ENCODE data around the gene RUNX3.
"Not testable (repeated sequence)": the region's sequence is repeated elsewhere in the genome, so short reads cannot be mapped to it uniquely, and the experiment has no call there.

RUNX3 gene

DNA sequence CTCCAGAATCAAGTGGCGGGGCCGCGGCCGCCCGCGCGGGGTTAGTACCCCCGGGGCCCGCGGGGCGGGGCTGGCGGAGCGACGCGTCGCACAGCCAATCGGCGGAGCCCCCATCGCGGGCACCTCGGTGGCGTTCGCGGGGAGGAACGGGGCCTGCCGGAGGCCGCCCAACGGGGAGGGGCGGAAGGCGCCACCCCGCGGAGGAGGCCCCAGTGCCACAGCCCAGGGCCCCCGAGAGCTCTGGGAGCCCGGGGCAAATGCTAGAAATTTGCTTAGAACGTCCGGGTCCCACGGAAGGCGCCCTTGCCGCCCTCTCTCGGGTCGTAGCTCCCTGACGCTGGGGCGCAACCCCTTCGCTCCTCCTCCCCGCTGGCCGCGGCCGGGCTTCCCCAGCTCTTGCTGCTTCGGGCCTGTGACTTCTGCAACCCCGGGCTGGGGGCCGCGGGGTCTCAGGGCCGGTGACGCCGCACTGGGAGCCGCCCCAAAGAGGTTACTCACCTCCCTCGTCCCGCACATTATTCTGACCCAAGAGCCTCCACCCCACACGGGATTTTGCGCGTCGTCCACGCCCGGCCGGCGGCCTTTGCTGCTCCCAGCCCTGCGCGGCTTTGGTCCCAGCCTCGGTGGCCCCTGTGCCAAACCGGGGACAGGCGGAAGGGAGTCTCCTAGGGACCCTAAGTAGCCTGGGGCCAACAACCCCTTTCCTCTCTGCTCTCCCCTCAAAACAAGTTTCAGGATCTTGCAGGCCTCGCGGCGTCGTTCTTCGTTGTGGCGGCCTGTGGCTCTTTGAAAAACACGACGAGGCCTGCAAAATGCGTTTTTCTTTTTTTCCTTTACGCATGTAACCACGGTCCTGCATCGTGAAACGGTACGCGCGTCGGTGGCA, at the start of gene RUNX3:
TSS of gene RUNX3 (minus strand) at position 17 of the 886 bp plus-strand sequence. CDS start 408 bp downstream, outside the sequence.
- no peak for DNase-seq (ENCODE audit: low spot score)

DNA sequence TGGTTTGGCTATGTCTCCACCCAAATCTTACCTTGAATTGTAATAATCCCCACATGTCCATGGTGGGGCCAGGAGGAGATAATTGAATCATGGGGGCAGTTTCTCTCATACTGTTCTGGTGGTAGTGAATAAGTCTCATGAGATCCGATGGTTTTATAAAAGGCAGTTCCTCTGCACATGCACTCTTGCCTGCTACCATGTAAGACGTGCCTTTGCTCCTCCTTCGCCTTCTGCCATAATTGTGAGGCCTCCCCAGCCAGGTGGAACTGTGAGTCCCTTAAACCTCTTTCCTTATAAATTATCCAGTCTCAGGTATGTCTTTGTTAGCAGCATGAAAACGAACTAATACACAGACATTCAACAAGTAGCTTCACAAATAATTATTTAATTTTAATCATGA, 49.2 kb upstream of the RUNX3 start:
- DNase-seq (ENCODE audit: low spot score): not testable (repeated sequence)

DNA sequence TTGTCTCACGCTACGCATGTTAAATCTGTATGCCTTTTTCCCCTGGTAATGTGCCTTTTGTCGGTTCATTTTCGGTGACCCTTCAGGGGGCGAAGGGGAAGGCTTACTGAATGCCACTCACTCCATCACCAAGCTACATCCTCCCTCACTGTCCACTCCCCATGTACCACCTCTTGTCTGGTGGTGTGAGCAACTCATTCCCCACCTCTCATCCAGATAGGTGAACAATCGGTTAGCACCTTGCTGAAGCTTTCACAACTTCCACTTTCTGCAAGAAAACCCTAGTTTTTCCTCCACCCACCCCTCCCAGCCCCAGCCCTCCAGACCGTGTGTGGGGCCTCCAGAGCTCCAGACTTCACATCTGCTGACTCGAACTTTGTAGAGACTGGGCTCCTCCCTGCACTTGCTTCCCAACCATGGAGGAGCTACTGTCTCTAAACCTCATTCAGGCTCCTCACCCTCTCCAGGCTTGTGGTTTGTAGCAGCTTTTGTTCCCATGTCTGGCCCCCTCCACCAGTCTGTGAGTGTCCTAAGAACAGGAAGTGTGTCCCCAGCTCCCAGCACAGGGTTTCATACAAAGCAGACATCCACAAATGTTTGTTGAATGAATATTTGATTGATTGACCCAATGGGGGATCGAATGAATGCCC, 48.4 kb upstream of the RUNX3 start:
- no peak for DNase-seq (ENCODE audit: low spot score)

GRCh38 chr1:24975391-24975790, 45.3 kb upstream of the RUNX3 start:
- no peak for DNase-seq (ENCODE audit: low spot score)

GRCh38 chr1:24973315-24973714, 43.2 kb upstream of the RUNX3 start:
- DNase-seq (ENCODE audit: low spot score): no peak

- DNase-seq (ENCODE audit: low spot score): no peak
Measured at GRCh38 chr1:24972915-24973242, 42.8 kb upstream of the RUNX3 start.

GRCh38 chr1:24972221-24972914, 42.3 kb upstream of the RUNX3 start:
- DNase-seq (ENCODE audit: low spot score): no peak

- no peak for DNase-seq (ENCODE audit: low spot score)
Measured at GRCh38 chr1:24970926-24971875, 41.1 kb upstream of the RUNX3 start.

DNA sequence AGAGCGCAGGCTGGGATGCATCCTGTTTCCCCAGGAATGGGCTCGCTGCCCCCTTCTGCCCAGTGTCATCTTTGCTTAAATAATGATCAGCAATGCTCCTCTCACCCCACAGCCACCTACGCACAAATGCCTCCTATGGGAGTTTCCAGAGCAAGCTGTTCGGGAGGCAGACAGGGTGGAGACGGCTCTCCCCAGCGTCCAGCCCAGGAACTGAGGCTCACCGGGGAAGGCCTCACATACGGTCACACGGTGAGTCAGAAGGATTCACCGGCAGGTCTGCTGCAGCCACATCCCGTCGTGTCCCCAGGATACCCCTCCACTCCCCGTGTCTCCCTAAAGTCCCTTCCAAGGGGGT, 40.3 kb upstream of the RUNX3 start:
- DNase-seq (ENCODE audit: low spot score): no peak

GRCh38 chr1:24969596-24970398, 39.7 kb upstream of the RUNX3 start:
- DNase-seq (ENCODE audit: low spot score): no peak

GRCh38 chr1:24968941-24969585, 39.0 kb upstream of the RUNX3 start:
- no peak for DNase-seq (ENCODE audit: low spot score)

DNA sequence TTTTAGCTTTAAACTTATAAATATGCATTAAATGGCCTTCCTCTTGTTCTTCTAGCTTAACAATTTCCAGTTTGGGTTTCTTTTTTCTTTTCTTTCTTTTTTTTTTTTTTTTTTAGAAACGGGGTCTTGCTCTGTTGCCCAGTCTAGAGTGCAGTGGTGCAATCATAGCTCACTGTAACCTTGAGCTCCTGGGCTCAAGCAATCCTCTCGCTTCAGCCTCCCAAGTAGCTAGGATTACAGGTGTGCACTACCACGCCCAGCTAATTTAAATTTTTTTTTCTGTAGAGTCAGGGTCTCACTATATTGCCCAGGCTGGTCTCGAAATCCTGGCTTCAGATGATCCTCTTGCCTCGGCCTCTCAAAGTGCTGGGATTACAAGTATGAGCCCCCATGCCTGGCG, 37.9 kb upstream of the RUNX3 start:
- DNase-seq (ENCODE audit: low spot score): no peak

DNA sequence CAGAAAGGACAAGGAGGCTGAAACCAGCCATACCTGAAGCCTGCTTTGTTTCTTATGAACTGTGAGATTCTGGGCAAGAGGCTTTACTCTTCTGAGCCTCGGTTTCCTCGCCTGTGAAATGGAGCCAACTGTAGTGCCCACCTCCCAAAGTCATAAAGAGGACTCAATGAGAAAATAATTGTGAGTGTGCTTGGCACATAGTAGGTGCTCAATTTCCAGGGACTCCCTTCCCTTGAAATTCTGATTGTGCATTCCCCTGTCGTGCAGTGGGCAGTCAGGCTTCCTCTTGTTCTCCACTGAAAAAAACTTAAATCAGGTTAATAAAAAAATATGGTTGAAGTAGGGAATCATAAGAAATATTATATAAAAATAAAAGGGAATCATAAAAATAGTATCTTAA, 37.5 kb upstream of the RUNX3 start:
- no peak for DNase-seq (ENCODE audit: low spot score)

DNA sequence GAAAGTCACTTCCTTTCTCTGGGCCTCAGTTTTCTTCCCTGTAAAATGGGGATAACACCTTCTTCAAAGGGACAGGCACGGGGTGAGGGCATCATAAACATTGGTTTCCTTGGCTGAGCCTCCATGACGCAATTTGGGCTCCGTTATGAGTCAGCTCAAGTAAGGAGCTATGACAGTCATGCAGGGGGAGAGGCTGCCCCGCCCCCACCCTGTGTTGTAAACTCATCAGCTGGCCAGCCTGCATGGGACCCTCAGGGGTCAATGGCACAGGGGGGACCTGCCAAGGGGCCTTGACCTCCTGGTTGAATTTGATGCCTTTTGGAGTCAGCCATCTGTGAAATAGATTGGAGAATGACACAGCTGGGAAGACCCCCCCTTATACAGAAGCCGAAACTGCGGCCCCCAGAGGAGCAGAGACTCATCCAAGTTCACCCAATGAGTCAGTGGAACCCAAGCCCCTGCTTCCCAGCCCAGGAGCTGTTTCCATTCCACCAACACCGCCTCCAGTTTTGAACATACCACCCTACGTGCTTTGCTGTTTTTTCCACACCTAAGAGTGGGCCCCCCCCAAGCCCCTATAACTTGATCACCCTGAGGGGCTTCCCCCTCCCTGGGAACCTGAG, 36.8 kb upstream of the RUNX3 start:
- no peak for DNase-seq (ENCODE audit: low spot score)

GRCh38 chr1:24966121-24966723, 36.1 kb upstream of the RUNX3 start:
- no peak for DNase-seq (ENCODE audit: low spot score)

- no peak for DNase-seq (ENCODE audit: low spot score)
Measured at GRCh38 chr1:24965571-24965930, 35.5 kb upstream of the RUNX3 start.

DNA sequence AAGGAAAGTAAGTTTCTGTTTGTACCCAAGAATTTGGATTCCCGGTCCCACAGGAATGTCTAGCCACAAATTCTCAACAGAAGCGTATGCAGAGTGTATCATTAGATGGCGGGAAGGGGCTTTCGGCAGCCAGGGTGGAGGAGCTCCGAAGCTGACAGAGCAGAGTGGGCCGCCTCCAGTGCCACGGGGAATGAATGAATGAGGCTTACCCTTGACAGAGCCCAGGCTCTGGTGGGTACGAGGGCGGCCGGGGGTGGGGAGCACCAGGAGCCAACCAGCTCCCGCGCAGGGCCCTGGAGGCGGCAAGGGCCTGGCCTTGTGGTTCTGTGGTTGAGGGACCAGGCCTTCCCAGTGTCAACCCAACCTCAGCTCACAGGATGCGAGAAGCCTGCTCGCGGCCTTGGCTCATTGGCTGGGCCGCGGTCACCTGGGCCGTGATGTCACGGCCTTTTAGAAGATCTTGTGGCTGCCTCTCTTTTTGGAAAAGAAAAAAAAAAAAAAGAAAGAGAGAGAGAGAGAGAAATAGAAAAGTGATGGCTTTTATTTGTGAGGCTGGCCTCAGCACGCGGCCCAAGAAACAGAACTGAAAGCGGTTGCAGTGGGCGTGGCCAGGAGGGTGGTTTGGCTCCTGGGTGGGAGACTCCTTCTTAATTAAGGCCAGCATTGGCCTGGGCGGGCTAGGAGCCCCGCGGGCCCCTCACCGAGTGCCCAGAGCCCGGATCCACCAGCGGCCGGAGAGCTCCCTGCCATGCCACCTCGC, 34.9 kb upstream of the RUNX3 start:
- no peak for DNase-seq (ENCODE audit: low spot score)

DNA sequence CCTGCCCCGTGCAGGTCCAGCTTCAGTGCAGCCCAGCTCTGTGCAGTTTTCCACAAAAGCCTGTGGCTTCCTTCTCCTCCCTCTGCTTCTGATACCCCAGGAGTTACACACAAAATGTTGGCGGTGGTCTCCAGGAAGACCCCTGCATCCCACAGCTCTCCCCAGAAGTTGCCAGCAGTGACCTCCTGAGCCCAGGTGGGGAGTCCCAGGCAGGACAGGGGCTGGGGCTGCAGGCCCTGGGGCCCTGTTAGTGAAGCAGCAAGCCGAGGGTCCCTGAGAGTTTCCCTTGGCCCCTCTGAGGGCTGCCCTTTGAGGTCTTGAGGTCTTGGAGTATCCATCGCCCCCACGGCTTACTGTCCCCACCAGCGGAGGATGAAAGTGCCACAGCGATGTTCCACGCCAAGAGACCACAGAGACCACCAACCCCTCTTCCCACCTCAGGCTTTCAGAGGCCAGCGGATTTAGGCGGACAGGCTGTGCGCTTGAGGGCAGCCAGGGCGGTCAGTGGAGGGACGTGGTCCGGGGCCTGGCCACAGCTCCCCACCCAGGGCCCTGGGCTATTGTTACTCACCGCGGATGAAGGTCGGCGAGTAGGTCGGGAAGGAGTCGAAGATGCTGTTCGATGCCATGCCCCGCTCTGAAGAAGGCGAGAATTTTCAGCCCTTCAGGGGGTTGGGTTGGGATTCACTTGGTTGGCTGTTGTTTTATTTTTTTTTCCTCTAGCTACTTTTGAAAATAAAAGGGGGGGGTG, 34.0 kb upstream of the RUNX3 start:
- DNase-seq (ENCODE audit: low spot score): no peak
